Osteoblast (primary cell): ENCODE results near the gene WDR7. TPM values are rescaled to one million over a fixed set of nuclear protein-coding genes. Genes with fewer than 3 reads are reported as not detected.

Source experiments
- DNase-seq: peaks from one replicate; pipeline ENCODE4 v3.0.0; 2011; ENCODE audit warnings: low spot score, mixed read lengths; ENCODE audit not compliant: insufficient read length; ENCODE audit errors: missing footprints
- H2AFZ ChIP-seq: 2 replicates; pipeline ENCODE4 v1.6.0; 2011; ENCODE audit warnings: mild to moderate bottlenecking, low read length
- H3K27ac ChIP-seq: 2 replicates; pipeline ENCODE4 v1.5.1; 2011; ENCODE audit warnings: mild to moderate bottlenecking, low read depth, low read length, moderate library complexity
- H3K27me3 ChIP-seq: 2 replicates; pipeline ENCODE4 v1.6.0; 2012; ENCODE audit warnings: mild to moderate bottlenecking, control low read depth, inconsistent platforms, low read length, moderate library complexity; ENCODE audit not compliant: insufficient read depth
- H3K36me3 ChIP-seq: 2 replicates; pipeline ENCODE4 v1.5.1; 2011; ENCODE audit warnings: mild to moderate bottlenecking, low read length, control low read depth, moderate library complexity; ENCODE audit not compliant: insufficient read depth
- H3K4me1 ChIP-seq: 2 replicates; pipeline ENCODE4 v1.5.1; 2011; ENCODE audit warnings: mild to moderate bottlenecking, low read length, control low read depth, moderate library complexity; ENCODE audit not compliant: insufficient read depth
- H3K4me2 ChIP-seq: 2 replicates; pipeline ENCODE4 v1.6.0; 2011; ENCODE audit warnings: mild to moderate bottlenecking, low read length; ENCODE audit not compliant: insufficient read depth
- H3K4me3 ChIP-seq: fragments of 200-600 bp; sonication (generic); 3 replicates; pipeline ENCODE4 v1.5.1; 2012; ENCODE audit warnings: mild to moderate bottlenecking, low read length, inconsistent platforms; ENCODE audit not compliant: insufficient read depth
- H3K79me2 ChIP-seq: 2 replicates; pipeline ENCODE4 v1.6.0; 2012; ENCODE audit warnings: mild to moderate bottlenecking, low read length, control low read depth, inconsistent platforms; ENCODE audit not compliant: insufficient read depth
- H3K9me3 ChIP-seq: 2 replicates; pipeline ENCODE4 v1.5.1; 2011; ENCODE audit warnings: low read depth, low read length, control low read depth
- H4K20me1 ChIP-seq: 2 replicates; pipeline ENCODE4 v1.6.0; 2012; ENCODE audit warnings: mild to moderate bottlenecking, low read length, control low read depth; ENCODE audit not compliant: insufficient read depth
- total RNA-seq: library from RNA; depleted of rRNA; stranded (reverse); fragments of >200 nt; gene quantifications from 2 replicates; pipeline ENCODE4 v1.2.3, GENCODE V29; 2012
- TF ChIP-seq, protein P1 (sequence below): IDR thresholded peaks from 2 replicates; pipeline ENCODE4 v1.5.1; 2011; ENCODE audit warnings: mild to moderate bottlenecking, low read depth, low read length, moderate library complexity; ENCODE audit errors: extremely low read depth

WDR7 gene
- total RNA-seq, 1 donor: 23.2 TPM

- Histone ChIP-seq H3K4me2 (no peak overlapping the region), H3K9me3 (no peaks in the 10 kb centered on the region), H2AFZ (no peak overlapping the region), H3K4me1 (no peaks in the 10 kb centered on the region), H3K4me3 (no peak overlapping the region), H3K27ac (no peak overlapping the region), H3K27me3 (peaks cover 2% of the 10 kb centered on the region), H3K79me2 (no peaks in the 10 kb centered on the region), H4K20me1 (no peaks in the 10 kb centered on the region), H3K36me3 (no peaks in the 10 kb centered on the region)
- TF ChIP-seq, protein P1, sequence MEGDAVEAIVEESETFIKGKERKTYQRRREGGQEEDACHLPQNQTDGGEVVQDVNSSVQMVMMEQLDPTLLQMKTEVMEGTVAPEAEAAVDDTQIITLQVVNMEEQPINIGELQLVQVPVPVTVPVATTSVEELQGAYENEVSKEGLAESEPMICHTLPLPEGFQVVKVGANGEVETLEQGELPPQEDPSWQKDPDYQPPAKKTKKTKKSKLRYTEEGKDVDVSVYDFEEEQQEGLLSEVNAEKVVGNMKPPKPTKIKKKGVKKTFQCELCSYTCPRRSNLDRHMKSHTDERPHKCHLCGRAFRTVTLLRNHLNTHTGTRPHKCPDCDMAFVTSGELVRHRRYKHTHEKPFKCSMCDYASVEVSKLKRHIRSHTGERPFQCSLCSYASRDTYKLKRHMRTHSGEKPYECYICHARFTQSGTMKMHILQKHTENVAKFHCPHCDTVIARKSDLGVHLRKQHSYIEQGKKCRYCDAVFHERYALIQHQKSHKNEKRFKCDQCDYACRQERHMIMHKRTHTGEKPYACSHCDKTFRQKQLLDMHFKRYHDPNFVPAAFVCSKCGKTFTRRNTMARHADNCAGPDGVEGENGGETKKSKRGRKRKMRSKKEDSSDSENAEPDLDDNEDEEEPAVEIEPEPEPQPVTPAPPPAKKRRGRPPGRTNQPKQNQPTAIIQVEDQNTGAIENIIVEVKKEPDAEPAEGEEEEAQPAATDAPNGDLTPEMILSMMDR: no peak
- no peak for DNase-seq
These were observed 401.6 kb downstream of the WDR7 start for GRCh38 chr18:57052759-57053158.

DNA sequence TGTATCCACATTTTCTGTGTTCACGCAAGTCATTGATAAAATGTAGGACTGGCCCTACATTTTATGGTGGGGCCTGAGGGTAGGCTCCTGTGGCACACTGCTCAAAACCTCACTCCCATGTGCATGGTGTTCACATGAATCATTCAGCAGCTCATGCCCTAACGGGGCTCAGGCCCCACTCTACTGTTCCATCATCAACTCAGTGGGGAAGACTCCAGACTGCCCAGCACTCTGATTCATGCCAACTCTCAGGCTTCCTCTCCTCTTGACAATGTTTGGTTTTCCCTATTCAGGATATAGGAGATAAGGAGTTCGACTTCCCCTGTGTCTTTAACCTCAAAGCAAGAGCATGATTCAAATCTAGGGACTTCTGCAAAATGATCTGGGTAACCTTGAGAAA lies 403.7 kb downstream of the WDR7 start:
- no peak for DNase-seq
- Histone ChIP-seq H3K27ac (no peak overlapping the region), H3K4me2 (no peak overlapping the region), H3K36me3 (no peaks in the 10 kb centered on the region), H4K20me1 (no peaks in the 10 kb centered on the region), H2AFZ (no peak overlapping the region), H3K4me1 (no peaks in the 10 kb centered on the region), H3K27me3 (peaks cover 2% of the 10 kb centered on the region), H3K4me3 (no peak overlapping the region), H3K9me3 (no peaks in the 10 kb centered on the region), H3K79me2 (no peaks in the 10 kb centered on the region)
- TF ChIP-seq, protein P1: no peak

- Histone ChIP-seq H2AFZ (no peak overlapping the region), H3K4me2 (no peak overlapping the region), H4K20me1 (no peaks in the 10 kb centered on the region), H3K27ac (no peak overlapping the region), H3K79me2 (no peaks in the 10 kb centered on the region), H3K9me3 (no peaks in the 10 kb centered on the region), H3K27me3 (peaks cover 5% of the 10 kb centered on the region), H3K4me1 (no peaks in the 10 kb centered on the region), H3K36me3 (no peaks in the 10 kb centered on the region), H3K4me3 (no peak overlapping the region)
- TF ChIP-seq, protein P1: no peak
- DNase-seq: no peak
These were observed 406.7 kb downstream of the WDR7 start for GRCh38 chr18:57057890-57058289.

GRCh38 chr18:57058734-57059133 lies 407.6 kb downstream of the WDR7 start:
- Histone ChIP-seq H3K79me2 (no peaks in the 10 kb centered on the region), H4K20me1 (no peaks in the 10 kb centered on the region), H2AFZ (no peak overlapping the region), H3K27me3 (peaks cover 3% of the 10 kb centered on the region), H3K36me3 (no peaks in the 10 kb centered on the region), H3K27ac (no peak overlapping the region), H3K4me1 (no peaks in the 10 kb centered on the region), H3K9me3 (no peaks in the 10 kb centered on the region), H3K4me3 (no peak overlapping the region), H3K4me2 (no peak overlapping the region)
- TF ChIP-seq, protein P1: no peak
- no peak for DNase-seq
